GM12878 (cell line): Measurements from ENCODE around the gene BCL2. TPM values are rescaled to one million over a fixed set of nuclear protein-coding genes. Genes with fewer than 3 reads are reported as not detected.

Experiments
- ATAC-seq: fragments of 200-7000 bp; cut with Tn5 transposase; 3 replicates; pipeline ENCODE4 v1.9.1; 2020; ENCODE audit warnings: mild to moderate bottlenecking, moderate library complexity
- BruUV-seq: library from RNA; stranded (reverse); fragments of 400-500 nt; replicated peaks from 2 replicates; lab custom pipeline; 2021; lab: Mats Ljungman, UMichigan
- CTCF ChIA-PET: fragments of 300-600 bp; sonication (Branson Sonifier 250); formaldehyde crosslinking; extraction: SDS; loops from one replicate; lab custom pipeline; 2021; ENCODE audit warnings: inconsistent platforms; lab: Yijun Ruan, JAX
- POLR2A ChIA-PET: fragments of 350-600 bp; formaldehyde crosslinking; extraction: SDS; loops from one replicate; lab custom pipeline; 2021; ENCODE audit warnings: inconsistent platforms; lab: Charles Lee
- RAD21 ChIA-PET: fragments of 300-600 bp; sonication (Branson Sonifier 250); formaldehyde crosslinking; loops from one replicate; lab custom pipeline; 2023; ENCODE audit warnings: antibody characterized with exemption; ENCODE audit not compliant: unreplicated experiment; lab: Charles Lee
- SMC1A ChIA-PET: fragments of 300-600 bp; sonication (Branson Sonifier 250); formaldehyde crosslinking; loops from one replicate; lab custom pipeline; 2023; ENCODE audit not compliant: unreplicated experiment, uncharacterized antibody; lab: Charles Lee
- DNase-seq: peaks from one replicate; pipeline ENCODE4 v3.0.0-alpha.2; 2011; ENCODE audit warnings: low read depth, low spot score
- FAIRE-seq: peaks from 3 replicates; lab custom pipeline; 2011; peaks lifted over from hg19 to GRCh38; lab: Jason Lieb, UNC
- H2AFZ ChIP-seq: 2 replicates; pipeline ENCODE4 v1.6.0; 2011; ENCODE audit warnings: low read depth, low read length, control low read depth; ENCODE audit not compliant: control insufficient read depth
- H3K27ac ChIP-seq: 2 replicates; pipeline ENCODE4 v1.5.1; 2011; ENCODE audit warnings: control low read depth; ENCODE audit not compliant: control insufficient read depth, insufficient read depth
- H3K27me3 ChIP-seq, 2 experiments: replicated peaks in 1 of 2; 2 replicates each; pipeline versions ENCODE4 v1.6.0 to v1.6.1; 2011; ENCODE audit warnings: low read length in 1 of 2; ENCODE audit not compliant: control insufficient read depth in 2 of 2, insufficient read depth in 2 of 2
- H3K36me3 ChIP-seq, 2 experiments: 2 replicates each; pipeline ENCODE4 v1.5.1; 2011; ENCODE audit warnings: low read length in 1 of 2; ENCODE audit not compliant: control insufficient read depth in 2 of 2, insufficient read depth in 2 of 2
- H3K4me1 ChIP-seq: 2 replicates; pipeline ENCODE4 v1.6.1; 2011; ENCODE audit warnings: mild to moderate bottlenecking, low read length, moderate library complexity, mixed read lengths; ENCODE audit not compliant: control insufficient read depth, insufficient read depth
- H3K4me2 ChIP-seq: 2 replicates; pipeline ENCODE4 v1.6.0; 2011; ENCODE audit warnings: control low read depth; ENCODE audit not compliant: control insufficient read depth, insufficient read depth
- H3K4me3 ChIP-seq: fragments of 200-600 bp; sonication (generic); 2 replicates; pipeline ENCODE4 v1.5.1; 2016
- H3K79me2 ChIP-seq: 2 replicates; pipeline ENCODE4 v1.6.0; 2011; ENCODE audit warnings: low read length; ENCODE audit not compliant: control insufficient read depth, insufficient read depth
- H3K9ac ChIP-seq: 2 replicates; pipeline ENCODE4 v1.8.0; 2011; ENCODE audit warnings: low read length, control low read depth, mixed read lengths; ENCODE audit not compliant: control insufficient read depth, insufficient read depth
- H3K9me3 ChIP-seq: replicated peaks from 3 replicates; pipeline ENCODE4 v1.5.1; 2011; ENCODE audit warnings: mild to moderate bottlenecking, low read length; ENCODE audit not compliant: control insufficient read depth, insufficient read depth
- H4K20me1 ChIP-seq: 2 replicates; pipeline ENCODE4 v1.6.0; 2011; ENCODE audit not compliant: control insufficient read depth, insufficient read depth
- CREM ChIP-seq: IDR thresholded peaks from 2 replicates; pipeline ENCODE4 v1.6.1; 2014; ENCODE audit warnings: antibody characterized with exemption, low read depth
- E4F1 ChIP-seq: fragments of 450-650 bp; IDR thresholded peaks from 2 replicates; pipeline ENCODE4 v1.6.1; 2018; ENCODE audit warnings: borderline replicate concordance, mild to moderate bottlenecking; ENCODE audit not compliant: partially characterized antibody
- HCFC1 ChIP-seq: fragments of 150-350 bp; IDR thresholded peaks from 2 replicates; pipeline ENCODE4 v1.6.1; 2014; ENCODE audit warnings: low read length
- HSF1 ChIP-seq: fragments of 150-350 bp; IDR thresholded peaks from 2 replicates; pipeline ENCODE4 v1.6.1; 2014; ENCODE audit warnings: mild to moderate bottlenecking, low read depth, low read length
- LARP7 ChIP-seq: fragments of 450-650 bp; IDR thresholded peaks from 2 replicates; pipeline ENCODE4 v1.6.1; 2017; ENCODE audit warnings: mild to moderate bottlenecking
- MXI1 ChIP-seq: fragments of 150-350 bp; IDR thresholded peaks from 2 replicates; pipeline ENCODE4 v1.6.1; 2011; ENCODE audit warnings: low read depth, mild to moderate bottlenecking, inconsistent platforms, low read length, improper control_type of control experiment
- NBN ChIP-seq: fragments of 450-650 bp; IDR thresholded peaks from 2 replicates; pipeline ENCODE4 v1.6.1; 2016
- NKRF ChIP-seq: fragments of 450-650 bp; conservative IDR thresholded peaks from 2 replicates; pipeline ENCODE4 v1.6.1; 2017; ENCODE audit warnings: mild to moderate bottlenecking, moderate library complexity
- NR2F1 ChIP-seq: fragments of 450-650 bp; conservative IDR thresholded peaks from 2 replicates; pipeline ENCODE4 v1.6.1; 2017; ENCODE audit warnings: mild to moderate bottlenecking
- PBX3 ChIP-seq: IDR thresholded peaks from 2 replicates; pipeline ENCODE4 v1.6.1; 2011; ENCODE audit warnings: mild to moderate bottlenecking, low read depth, low read length, moderate library complexity; ENCODE audit not compliant: insufficient replicate concordance
- POLR2A ChIP-seq: IDR thresholded peaks from 2 replicates; pipeline ENCODE4 v1.6.1; 2011; ENCODE audit warnings: low read depth, mild to moderate bottlenecking, low read length
- SREBF1 ChIP-seq: IDR thresholded peaks from 2 replicates; pipeline ENCODE4 v1.6.1; 2012; ENCODE audit warnings: mild to moderate bottlenecking, low read length
- SREBF2 ChIP-seq: IDR thresholded peaks from 2 replicates; pipeline ENCODE4 v1.6.1; 2012; ENCODE audit warnings: mild to moderate bottlenecking, low read length
- SUZ12 ChIP-seq: fragments of 200-600 bp; sonication (generic); IDR thresholded peaks from one replicate; pipeline ENCODE4 v1.6.1; 2018; ENCODE audit warnings: antibody characterized with exemption, mild to moderate bottlenecking; ENCODE audit not compliant: unreplicated experiment
- TCF12 ChIP-seq: IDR thresholded peaks from 2 replicates; pipeline ENCODE4 v1.6.1; 2011; ENCODE audit warnings: low read depth, mild to moderate bottlenecking, low read length
- TCF3 ChIP-seq: IDR thresholded peaks from 2 replicates; pipeline ENCODE4 v1.6.1; 2012; ENCODE audit warnings: low read depth, mild to moderate bottlenecking, low read length, borderline replicate concordance; ENCODE audit not compliant: insufficient read depth
- ZNF384 ChIP-seq: IDR thresholded peaks from 2 replicates; pipeline ENCODE4 v1.6.1; 2012; ENCODE audit warnings: low read depth, mild to moderate bottlenecking, low read length, improper control_type of control experiment, borderline replicate concordance
- WGBS: methylation state at CpG from one replicate; pipeline ENCODE4 v1.1.6; 2016; ENCODE audit warnings: low lambda C conversion rate; ENCODE audit not compliant: insufficient replicate concordance, insufficient coverage; ENCODE audit errors: missing lambda C conversion rate; 5-methylcytosine and 5-hydroxymethylcytosine counted together
- in situ Hi-C: fragments of 300-500 bp; cut with MboI; formaldehyde crosslinking; loops from 9 replicates; pipeline ENCODE4 v1.14.3; 2018; ENCODE audit warnings: mixed read lengths
- intact Hi-C: fragments of 100-400 bp; cut with micrococcal nuclease; formaldehyde crosslinking; loops from one replicate; pipeline ENCODE4 v1.14.2; 2022; ENCODE audit not compliant: unreplicated experiment
- polyA plus RNA-seq, 11 experiments: library from polyadenylated mRNA; depleted of rRNA in 4 of 11; unstranded in 6 of 11; stranded (reverse) in 5 of 11; fragments of >200 nt; fragmentation: Nextera tagmentation in 4 of 11; fragmentation: Illumina TruSeq in 1 of 11; extraction: Ambion mirVana in 4 of 11; extraction: Trizol in 1 of 11; gene quantifications; 1 replicate in 1 of 11; 2 replicates in 10 of 11; pipeline versions ENCODE4 v1.2.1 to v1.2.3, GENCODE V29; 2011 to 2016; ENCODE audit warnings: inconsistent platforms in 2 of 11, missing spikeins in 2 of 11, low read depth in 1 of 11
- total RNA-seq, 4 experiments: library from RNA; depleted of rRNA in 3 of 4; stranded (reverse); fragments of >200 nt in 3 of 4; fragmentation: Illumina TruSeq in 1 of 4; extraction: Trizol in 1 of 4; gene quantifications; 2 replicates each; pipeline versions ENCODE4 v1.2.1 to v1.2.3, GENCODE V29; 2013 to 2021

The BCL2 gene
- total and polyA plus RNA-seq, 10 of the 15 experiments (the other 5 are each of a cell fraction or from before 2014, with no cell fraction given), result 4.1 to 47.8 (median 19.3) TPM

- intact Hi-C loops, result no loop called here
- H3K36me3 ChIP-seq, result peaks cover 8 to 12% of the 10 kb centered on the region in 2 experiments; a peak in 3 of 4 replicates
- 96% methylated on average over 3 of the region's 3 CpGs for WGBS
- POLR2A ChIA-PET, result interaction anchor here (0.9 to 1.6 kb wide), 5 partner anchors 9 to 21 kb away, joined by 3 to 7 read pairs (median 3); no protein-coding TSS in a partner anchor
- no peak overlapping the region for H3K9ac ChIP-seq
- H3K9me3 ChIP-seq, result no peaks in the 10 kb centered on the region
- FAIRE-seq (no peak), DNase-seq (no peak), ATAC-seq (no peak)
- SMC1A ChIA-PET, result interaction anchor here (0.9 to 2.2 kb wide), 6 partner anchors 23 to 108 kb away, joined by 3 to 7 read pairs (median 4); no protein-coding TSS in a partner anchor
- BruUV-seq, result no TSS peak
- H3K4me3 ChIP-seq, result no peak overlapping the region
- CTCF ChIA-PET, result interaction anchor here (0.9 to 6.6 kb wide), 3 partner anchors 9 to 49 kb away, joined by 4 to 36 read pairs (median 4); no protein-coding TSS in a partner anchor
- no peak overlapping the region for H2AFZ ChIP-seq
- no peaks in the 10 kb centered on the region for H3K27me3 ChIP-seq
- H4K20me1 ChIP-seq, result no peaks in the 10 kb centered on the region
- H3K79me2 ChIP-seq, result peaks cover 68% of the 10 kb centered on the region
- H3K4me2 ChIP-seq, result no peak overlapping the region
- H3K4me1 ChIP-seq, result peaks cover 16% of the 10 kb centered on the region
- RAD21 ChIA-PET, result no interaction called here
- in situ Hi-C loops, result no loop called here
- H3K27ac ChIP-seq, result no peak overlapping the region
- TF ChIP-seq SREBF1 (no peak), SUZ12 (no peak), HSF1 (no peak), NKRF (no peak), PBX3 (no peak), ZNF384 (no peak), SREBF2 (no peak), TCF12 (no peak), TCF3 (no peak), E4F1 (no peak), NR2F1 (no peak), MXI1 (no peak), POLR2A (no peak), CREM (no peak), HCFC1 (no peak), LARP7 (no peak), NBN (no peak)
Observed at GRCh38 chr18:63265326-63265725, 54.2 kb downstream of the BCL2 start.
